PC-9 (cell line): ENCODE data around the gene VPS13D.

Experiments used
- CTCF ChIP-seq: fragments of 200-600 bp; sonication (generic); conservative IDR thresholded peaks from 2 replicates; pipeline ENCODE4 v1.6.1; 2017; ENCODE audit warnings: mixed run types, antibody characterized with exemption, mild to moderate bottlenecking, moderate library complexity
- EZH2 ChIP-seq: fragments of 200-600 bp; sonication (generic); IDR thresholded peaks from 2 replicates; pipeline ENCODE4 v1.8.0; 2017; ENCODE audit warnings: antibody characterized with exemption, low read depth

- TF ChIP-seq CTCF (no peak), EZH2 (no peak)
Measured at GRCh38 chr1:12552951-12553921, 323.4 kb downstream of the VPS13D start.
